ENCODE measurements around the gene TENM4. TPM values are rescaled to one million over a fixed set of nuclear protein-coding genes. Genes with fewer than 3 reads are reported as not detected.

Gene TENM4
- total RNA-seq, 4 donors from 2014 or later: 0.88 to 61.5 (median 4.0) TPM

GRCh38 chr11:78782725-78783124 is 658.1 kb downstream of the TENM4 start:
- H3K9me3 ChIP-seq: no peaks in the 10 kb centered on the region
- TF ChIP-seq CTCF (IDR thresholded peaks at IDR 0.05) (no peak), POLR2A (IDR thresholded peaks at IDR 0.05) (no peak)
- no peak for DNase-seq
- H3K27me3 ChIP-seq: no peaks in the 10 kb centered on the region
- no peak overlapping the region for H3K4me3 ChIP-seq
- H3K36me3 ChIP-seq: no peaks in the 10 kb centered on the region
- no peak overlapping the region for H3K27ac ChIP-seq
- intact Hi-C loops (cut with DNase I; ENCODE audit: low total_unique reads): no loop called here
- H3K4me1 ChIP-seq: no peaks in the 10 kb centered on the region

- Histone ChIP-seq H3K9me3 (no peaks in the 10 kb centered on the region), H3K27ac (no peak overlapping the region), H3K36me3 (no peaks in the 10 kb centered on the region), H3K4me3 (no peak overlapping the region), H3K4me1 (no peaks in the 10 kb centered on the region), H3K27me3 (no peaks in the 10 kb centered on the region)
- intact Hi-C loops (cut with DNase I; ENCODE audit: low total_unique reads): no loop called here
- DNase-seq: no peak
- no peak for TF ChIP-seq POLR2A (IDR thresholded peaks at IDR 0.05)
- no peak for TF ChIP-seq CTCF (IDR thresholded peaks at IDR 0.05)
Measured at GRCh38 chr11:78780889-78781288, 659.9 kb downstream of the TENM4 start.

DNA sequence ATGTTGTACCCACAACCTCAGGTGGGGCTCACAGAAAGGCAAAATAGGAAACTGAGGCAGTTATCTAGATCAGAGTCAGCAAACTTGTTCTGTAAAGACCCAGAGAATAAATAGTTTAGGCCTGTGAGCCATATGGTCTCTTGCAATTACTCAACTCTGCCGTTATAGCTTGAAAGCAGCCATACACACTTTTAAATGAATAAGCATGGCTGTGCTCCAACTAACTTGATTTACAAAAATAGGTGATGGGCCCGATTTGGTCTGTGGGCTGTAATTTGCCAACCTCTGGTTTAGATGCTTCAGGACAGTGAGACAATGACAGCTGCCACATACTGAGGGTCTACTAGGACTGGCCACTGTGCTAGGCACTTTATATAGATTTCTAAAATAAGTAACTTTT is 667.3 kb downstream of the TENM4 start:
- no peak overlapping the region for H3K27ac ChIP-seq
- no peaks in the 10 kb centered on the region for H3K4me1 ChIP-seq
- no peaks in the 10 kb centered on the region for H3K9me3 ChIP-seq
- no peaks in the 10 kb centered on the region for H3K36me3 ChIP-seq
- intact Hi-C loops (cut with DNase I; ENCODE audit: low total_unique reads): no loop called here
- TF ChIP-seq CTCF (IDR thresholded peaks at IDR 0.05) (no peak), POLR2A (IDR thresholded peaks at IDR 0.05) (no peak)
- no peak for DNase-seq
- H3K27me3 ChIP-seq: no peaks in the 10 kb centered on the region
- H3K4me3 ChIP-seq: no peak overlapping the region

- intact Hi-C loops (cut with DNase I; ENCODE audit: low total_unique reads): no loop called here
- H3K27me3 ChIP-seq: no peaks in the 10 kb centered on the region
- H3K27ac ChIP-seq: no peak overlapping the region
- no peaks in the 10 kb centered on the region for H3K9me3 ChIP-seq
- TF ChIP-seq CTCF (IDR thresholded peaks at IDR 0.05) (no peak), POLR2A (IDR thresholded peaks at IDR 0.05) (no peak)
- H3K36me3 ChIP-seq: no peaks in the 10 kb centered on the region
- no peak for DNase-seq
- H3K4me1 ChIP-seq: no peaks in the 10 kb centered on the region
- H3K4me3 ChIP-seq: no peak overlapping the region
Measured at GRCh38 chr11:78773077-78773476, 667.8 kb downstream of the TENM4 start.

GRCh38 chr11:78772186-78772585 is 668.6 kb downstream of the TENM4 start:
- intact Hi-C loops (cut with DNase I; ENCODE audit: low total_unique reads): no loop called here
- Histone ChIP-seq H3K9me3 (no peaks in the 10 kb centered on the region), H3K27ac (no peak overlapping the region), H3K36me3 (no peaks in the 10 kb centered on the region), H3K4me3 (no peak overlapping the region), H3K4me1 (no peaks in the 10 kb centered on the region), H3K27me3 (no peaks in the 10 kb centered on the region)
- DNase-seq: no peak
- TF ChIP-seq CTCF (IDR thresholded peaks at IDR 0.05) (no peak), POLR2A (IDR thresholded peaks at IDR 0.05) (no peak)

Data from uterus (tissue), 4 donors.